ENCODE data around the gene SETD3. TPM values are rescaled to one million over a fixed set of nuclear protein-coding genes. Genes with fewer than 3 reads are reported as not detected.

Gene SETD3
- total RNA-seq, 1 donor from 2014 or later = 62.8 TPM

- peaks cover 5% of the 10 kb centered on the region for H3K27me3 ChIP-seq (ENCODE audit: insufficient read depth, low read length)
- H3K4me2 ChIP-seq (ENCODE audit: low read length) = no peak overlapping the region
- FAIRE-seq (no peak), DNase-seq (ENCODE audit: low read depth) (no peak)
- no peaks in the 10 kb centered on the region for H3K36me3 ChIP-seq (ENCODE audit: insufficient read depth, low read length)
- H3K4me3 Mint-ChIP-seq (ENCODE audit: unreplicated experiment) = no peak overlapping the region
- no peaks in the 10 kb centered on the region for H3K79me2 ChIP-seq (ENCODE audit: insufficient read depth, low read length)
- H3K36me3 Mint-ChIP-seq (ENCODE audit: low read depth, unreplicated experiment) = no peaks in the 10 kb centered on the region
- H3K4me1 Mint-ChIP-seq (ENCODE audit: low read depth, unreplicated experiment) = peaks cover 13% of the 10 kb centered on the region
- no peak overlapping the region for H3K27ac Mint-ChIP-seq (ENCODE audit: unreplicated experiment)
- H2AFZ ChIP-seq (ENCODE audit: low read depth, low read length) = no peak overlapping the region
- H3K27ac ChIP-seq (ENCODE audit: low read depth, low read length) = no peak overlapping the region
- peaks cover 2% of the 10 kb centered on the region for H3K9me3 ChIP-seq (ENCODE audit: insufficient read depth, low read depth, low read length)
- no peak for TF ChIP-seq CTCF (IDR thresholded peaks at IDR 0.05; ENCODE audit: insufficient read depth, low read depth, low read length)
- no peak for TF ChIP-seq EZH2 (IDR thresholded peaks at IDR 0.05; ENCODE audit: insufficient read depth, low read length)
- no peak overlapping the region for H3K4me3 ChIP-seq (ENCODE audit: insufficient read depth, low read depth, low read length)
- H3K4me1 ChIP-seq (ENCODE audit: insufficient read depth, low read length) = peaks cover 5% of the 10 kb centered on the region
- no peaks in the 10 kb centered on the region for H3K9me3 Mint-ChIP-seq (ENCODE audit: unreplicated experiment)
- peaks cover 24% of the 10 kb centered on the region for H3K27me3 Mint-ChIP-seq (ENCODE audit: low read depth, unreplicated experiment)
- no peaks in the 10 kb centered on the region for H4K20me1 ChIP-seq (ENCODE audit: insufficient read depth, low read length)
- H3K9ac ChIP-seq (ENCODE audit: low read length) = no peak overlapping the region
Observed at GRCh38 chr14:99384450-99385417, 95.9 kb downstream of the SETD3 start.

- no peak for FAIRE-seq
- peaks cover 24% of the 10 kb centered on the region for H3K27me3 Mint-ChIP-seq (ENCODE audit: low read depth, unreplicated experiment)
Observed at GRCh38 chr14:99383472-99384449, 96.9 kb downstream of the SETD3 start.

More at GRCh38 chr14:99383472-99384449, 96.9 kb downstream of the SETD3 start:
- Histone ChIP-seq H3K9me3 (ENCODE audit: insufficient read depth, low read depth, low read length) (peaks cover 2% of the 10 kb centered on the region), H2AFZ (ENCODE audit: low read depth, low read length) (no peak overlapping the region), H3K4me3 (ENCODE audit: insufficient read depth, low read depth, low read length) (no peak overlapping the region), H3K27me3 (ENCODE audit: insufficient read depth, low read length) (peaks cover 5% of the 10 kb centered on the region), H3K36me3 (ENCODE audit: insufficient read depth, low read length) (no peaks in the 10 kb centered on the region), H3K4me2 (ENCODE audit: low read length) (peak overlapping the region; percentile 31), H3K9ac (ENCODE audit: low read length) (no peak overlapping the region), H3K27ac (ENCODE audit: low read depth, low read length) (no peak overlapping the region), H3K79me2 (ENCODE audit: insufficient read depth, low read length) (no peaks in the 10 kb centered on the region), H3K4me1 (ENCODE audit: insufficient read depth, low read length) (peaks cover 8% of the 10 kb centered on the region), H4K20me1 (ENCODE audit: insufficient read depth, low read length) (no peaks in the 10 kb centered on the region)
- peak overlapping the region; percentile 6 for H3K27ac Mint-ChIP-seq (ENCODE audit: unreplicated experiment)
- H3K36me3 Mint-ChIP-seq (ENCODE audit: low read depth, unreplicated experiment) = no peaks in the 10 kb centered on the region
- DNase-seq (ENCODE audit: low read depth) = no peak
- TF ChIP-seq CTCF (IDR thresholded peaks at IDR 0.05; ENCODE audit: insufficient read depth, low read depth, low read length) = no peak
- no peak for TF ChIP-seq EZH2 (IDR thresholded peaks at IDR 0.05; ENCODE audit: insufficient read depth, low read length)
- H3K4me1 Mint-ChIP-seq (ENCODE audit: low read depth, unreplicated experiment) = peaks cover 15% of the 10 kb centered on the region
- H3K4me3 Mint-ChIP-seq (ENCODE audit: unreplicated experiment) = no peak overlapping the region
- H3K9me3 Mint-ChIP-seq (ENCODE audit: unreplicated experiment) = no peaks in the 10 kb centered on the region
